ENCODE data around the gene DPY19L2. TPM values are rescaled to one million over a fixed set of nuclear protein-coding genes. Genes with fewer than 3 reads are reported as not detected.
"Not testable (repeated sequence)": the region's sequence is repeated elsewhere in the genome, so short reads cannot be mapped to it uniquely, and the experiment has no call there.

DPY19L2 gene
- total and polyA plus RNA-seq, 2 donors = 2.5 to 20.7 TPM

DNA sequence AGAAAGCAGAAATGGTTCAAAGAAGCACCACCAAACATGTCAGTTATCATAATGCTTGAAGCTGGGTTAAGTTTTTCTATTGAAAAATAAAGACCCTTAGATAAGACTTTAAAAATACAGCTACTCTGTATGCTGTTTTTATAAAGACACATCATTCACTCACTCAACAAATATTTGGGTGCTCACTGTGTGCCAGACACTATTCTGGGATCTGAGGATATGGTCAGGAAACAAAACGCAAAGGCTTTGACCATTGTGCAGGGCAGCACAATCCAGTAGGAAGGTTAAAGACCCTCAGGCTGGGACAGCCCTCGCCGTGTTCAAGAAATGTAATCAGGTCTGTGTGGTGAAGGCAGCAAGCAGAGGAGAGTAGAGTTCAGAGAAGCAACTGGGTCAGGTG lies 38.0 kb upstream of the DPY19L2 start:
- WGBS = over 99% methylated on average over 3 of the region's 3 CpGs
- no peak for DNase-seq (ENCODE audit: low read depth in 6 of 9, low spot score in 9 of 9)

GRCh38 chr12:63699678-63700382 lies 31.5 kb upstream of the DPY19L2 start:
- not testable (repeated sequence) for H3K27ac ChIP-seq (ENCODE audit: low read depth in 1 of 2, low read length in 1 of 2); H3K36me3 ChIP-seq (ENCODE audit: control insufficient read depth in 2 of 2, insufficient read depth in 2 of 2, low read length in 1 of 2); H3K4me1 ChIP-seq (ENCODE audit: control insufficient read depth in 2 of 2, insufficient read depth in 2 of 2, low read length in 2 of 2); H3K9me3 ChIP-seq (ENCODE audit: control insufficient read depth in 2 of 2, insufficient read depth in 1 of 2, low read length in 1 of 2); H3K4me3 ChIP-seq (ENCODE audit: low read length in 2 of 2); H3K27me3 ChIP-seq (ENCODE audit: control insufficient read depth in 2 of 2, insufficient read depth in 1 of 2, low read length in 1 of 2); DNase-seq (ENCODE audit: low read depth in 6 of 9, low spot score in 9 of 9)
- 94% methylated on average over 3 of the region's 3 CpGs for WGBS

More for the DNA sequence above, 38.0 kb upstream of the DPY19L2 start:
- H3K4me3 ChIP-seq (ENCODE audit: low read length in 2 of 2) = no peak overlapping the region
- H3K9me3 ChIP-seq (ENCODE audit: control insufficient read depth in 2 of 2, insufficient read depth in 1 of 2, low read length in 1 of 2) = no peaks in the 10 kb centered on the region
- H3K27ac ChIP-seq (ENCODE audit: low read depth in 1 of 2, low read length in 1 of 2) = no peak overlapping the region
- H3K27me3 ChIP-seq (ENCODE audit: control insufficient read depth in 2 of 2, insufficient read depth in 1 of 2, low read length in 1 of 2) = no peaks in the 10 kb centered on the region
- H3K36me3 ChIP-seq (ENCODE audit: control insufficient read depth in 2 of 2, insufficient read depth in 2 of 2, low read length in 1 of 2) = no peaks in the 10 kb centered on the region
- no peaks in the 10 kb centered on the region for H3K4me1 ChIP-seq (ENCODE audit: control insufficient read depth in 2 of 2, insufficient read depth in 2 of 2, low read length in 2 of 2)

DNA sequence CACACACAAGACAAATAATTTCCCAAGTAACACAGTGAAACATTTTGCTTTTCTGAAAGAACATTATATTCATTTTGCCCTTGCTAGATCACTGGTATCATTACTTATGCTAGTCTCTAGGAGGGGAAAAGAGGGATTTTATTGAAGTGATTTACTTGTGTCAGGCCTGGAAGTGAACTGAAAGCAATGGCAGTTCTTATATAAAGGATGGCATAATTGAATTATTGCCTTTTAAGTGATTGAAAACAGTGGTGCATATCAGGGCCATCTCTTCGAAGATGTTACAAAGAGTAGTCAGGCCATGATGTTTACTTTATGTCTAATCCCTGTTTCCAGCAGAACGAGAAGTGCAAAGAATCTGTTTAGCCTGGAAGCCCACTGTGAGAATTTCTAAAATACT lies 30.7 kb upstream of the DPY19L2 start:
- H3K9me3 ChIP-seq (ENCODE audit: control insufficient read depth in 2 of 2, insufficient read depth in 1 of 2, low read length in 1 of 2); H3K27me3 ChIP-seq (ENCODE audit: control insufficient read depth in 2 of 2, insufficient read depth in 1 of 2, low read length in 1 of 2); H3K27ac ChIP-seq (ENCODE audit: low read depth in 1 of 2, low read length in 1 of 2); H3K4me3 ChIP-seq (ENCODE audit: low read length in 2 of 2); DNase-seq (ENCODE audit: low read depth in 6 of 9, low spot score in 9 of 9); H3K36me3 ChIP-seq (ENCODE audit: control insufficient read depth in 2 of 2, insufficient read depth in 2 of 2, low read length in 1 of 2); H3K4me1 ChIP-seq (ENCODE audit: control insufficient read depth in 2 of 2, insufficient read depth in 2 of 2, low read length in 2 of 2): not testable (repeated sequence)
- 91% methylated on average over 1 of the region's 2 CpGs for WGBS

DNA sequence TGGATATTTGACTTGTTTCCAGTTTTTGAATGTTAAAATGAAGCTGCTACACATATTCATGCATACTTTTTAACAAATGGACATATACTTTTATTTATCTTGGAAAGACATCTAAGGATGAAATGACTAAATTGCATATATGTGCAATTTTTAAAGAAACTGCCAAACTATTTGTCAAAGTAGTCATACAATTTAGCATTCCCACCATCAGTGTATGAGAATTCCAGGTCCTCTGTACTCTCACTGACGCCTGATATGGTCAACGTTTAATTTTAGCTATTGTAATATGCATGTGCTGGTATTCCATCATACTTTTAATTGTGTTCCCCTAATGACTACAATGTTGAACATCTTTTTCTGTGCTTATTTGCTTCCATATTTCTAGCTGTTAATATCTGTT lies 22.5 kb upstream of the DPY19L2 start:
- 97% methylated on average over 2 of the region's 2 CpGs for WGBS
- DNase-seq (ENCODE audit: low read depth in 6 of 9, low spot score in 9 of 9); H3K27me3 ChIP-seq (ENCODE audit: control insufficient read depth in 2 of 2, insufficient read depth in 1 of 2, low read length in 1 of 2); H3K9me3 ChIP-seq (ENCODE audit: control insufficient read depth in 2 of 2, insufficient read depth in 1 of 2, low read length in 1 of 2); H3K27ac ChIP-seq (ENCODE audit: low read depth in 1 of 2, low read length in 1 of 2); H3K36me3 ChIP-seq (ENCODE audit: control insufficient read depth in 2 of 2, insufficient read depth in 2 of 2, low read length in 1 of 2); H3K4me3 ChIP-seq (ENCODE audit: low read length in 2 of 2); H3K4me1 ChIP-seq (ENCODE audit: control insufficient read depth in 2 of 2, insufficient read depth in 2 of 2, low read length in 2 of 2): not testable (repeated sequence)

- not testable (repeated sequence) for H3K4me3 ChIP-seq (ENCODE audit: low read length in 2 of 2); H3K36me3 ChIP-seq (ENCODE audit: control insufficient read depth in 2 of 2, insufficient read depth in 2 of 2, low read length in 1 of 2); H3K9me3 ChIP-seq (ENCODE audit: control insufficient read depth in 2 of 2, insufficient read depth in 1 of 2, low read length in 1 of 2); H3K4me1 ChIP-seq (ENCODE audit: control insufficient read depth in 2 of 2, insufficient read depth in 2 of 2, low read length in 2 of 2); H3K27ac ChIP-seq (ENCODE audit: low read depth in 1 of 2, low read length in 1 of 2); DNase-seq (ENCODE audit: low read depth in 6 of 9, low spot score in 9 of 9); H3K27me3 ChIP-seq (ENCODE audit: control insufficient read depth in 2 of 2, insufficient read depth in 1 of 2, low read length in 1 of 2)
- 93% methylated on average over 1 of the region's 1 CpG for WGBS
Measured at GRCh38 chr12:63689141-63689540, 20.8 kb upstream of the DPY19L2 start.

DNA sequence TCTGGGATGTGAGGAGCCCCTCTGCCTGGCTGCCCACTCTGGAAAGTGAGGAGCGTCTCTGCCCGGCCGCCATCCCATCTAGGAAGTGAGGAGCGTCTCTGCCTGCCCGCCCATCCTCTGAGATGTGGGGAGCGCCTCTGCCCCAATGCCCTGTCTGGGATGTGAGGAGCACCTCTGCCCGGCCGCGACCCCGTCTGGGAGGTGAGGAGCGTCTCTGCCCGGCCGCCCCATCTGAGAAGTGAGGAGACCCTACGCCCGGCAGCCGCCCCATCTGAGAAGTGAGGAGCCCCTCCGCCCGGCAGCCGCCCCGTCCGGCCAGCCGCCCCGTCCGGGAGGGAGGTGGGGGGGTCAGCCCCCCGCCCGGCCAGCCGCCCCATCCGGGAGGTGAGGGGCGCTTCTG lies 18.3 kb upstream of the DPY19L2 start:
- H3K4me1 ChIP-seq (ENCODE audit: control insufficient read depth in 2 of 2, insufficient read depth in 2 of 2, low read length in 2 of 2); H3K27ac ChIP-seq (ENCODE audit: low read depth in 1 of 2, low read length in 1 of 2); H3K4me3 ChIP-seq (ENCODE audit: low read length in 2 of 2); H3K27me3 ChIP-seq (ENCODE audit: control insufficient read depth in 2 of 2, insufficient read depth in 1 of 2, low read length in 1 of 2); H3K9me3 ChIP-seq (ENCODE audit: control insufficient read depth in 2 of 2, insufficient read depth in 1 of 2, low read length in 1 of 2); H3K36me3 ChIP-seq (ENCODE audit: control insufficient read depth in 2 of 2, insufficient read depth in 2 of 2, low read length in 1 of 2); DNase-seq (ENCODE audit: low read depth in 6 of 9, low spot score in 9 of 9): not testable (repeated sequence)
- WGBS = 98% methylated on average over 25 of the region's 29 CpGs

- not testable (repeated sequence) for H3K4me3 ChIP-seq (ENCODE audit: low read length in 2 of 2); H3K9me3 ChIP-seq (ENCODE audit: control insufficient read depth in 2 of 2, insufficient read depth in 1 of 2, low read length in 1 of 2); DNase-seq (ENCODE audit: low read depth in 6 of 9, low spot score in 9 of 9); H3K36me3 ChIP-seq (ENCODE audit: control insufficient read depth in 2 of 2, insufficient read depth in 2 of 2, low read length in 1 of 2); H3K27ac ChIP-seq (ENCODE audit: low read depth in 1 of 2, low read length in 1 of 2); H3K4me1 ChIP-seq (ENCODE audit: control insufficient read depth in 2 of 2, insufficient read depth in 2 of 2, low read length in 2 of 2); H3K27me3 ChIP-seq (ENCODE audit: control insufficient read depth in 2 of 2, insufficient read depth in 1 of 2, low read length in 1 of 2)
- WGBS = 93% methylated on average over 2 of the region's 2 CpGs
Measured at GRCh38 chr12:63685789-63686188, 17.5 kb upstream of the DPY19L2 start.

DNA sequence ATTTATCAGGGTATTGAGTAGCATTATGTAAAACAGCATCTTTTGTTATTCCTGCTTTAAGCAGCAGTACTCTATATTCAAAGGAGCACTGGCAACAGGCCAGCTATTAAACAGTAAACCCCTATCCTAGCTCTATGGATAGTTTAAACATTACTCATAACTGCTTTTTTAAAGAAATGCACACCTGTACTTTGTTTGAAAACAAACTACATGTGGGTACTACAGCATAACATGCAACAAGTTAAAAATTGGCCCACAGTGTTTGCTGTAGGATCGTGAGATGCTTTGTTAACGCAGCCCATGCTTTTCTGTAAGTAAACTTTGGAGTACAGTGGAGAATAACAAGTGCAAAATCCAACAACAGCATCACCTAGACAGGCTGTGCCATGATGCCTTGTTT lies 14.3 kb upstream of the DPY19L2 start:
- not testable (repeated sequence) for DNase-seq (ENCODE audit: low read depth in 6 of 9, low spot score in 9 of 9); H3K9me3 ChIP-seq (ENCODE audit: control insufficient read depth in 2 of 2, insufficient read depth in 1 of 2, low read length in 1 of 2); H3K4me1 ChIP-seq (ENCODE audit: control insufficient read depth in 2 of 2, insufficient read depth in 2 of 2, low read length in 2 of 2); H3K36me3 ChIP-seq (ENCODE audit: control insufficient read depth in 2 of 2, insufficient read depth in 2 of 2, low read length in 1 of 2); H3K27me3 ChIP-seq (ENCODE audit: control insufficient read depth in 2 of 2, insufficient read depth in 1 of 2, low read length in 1 of 2); H3K27ac ChIP-seq (ENCODE audit: low read depth in 1 of 2, low read length in 1 of 2); H3K4me3 ChIP-seq (ENCODE audit: low read length in 2 of 2)
- WGBS = 93% methylated on average over 2 of the region's 2 CpGs

DNA sequence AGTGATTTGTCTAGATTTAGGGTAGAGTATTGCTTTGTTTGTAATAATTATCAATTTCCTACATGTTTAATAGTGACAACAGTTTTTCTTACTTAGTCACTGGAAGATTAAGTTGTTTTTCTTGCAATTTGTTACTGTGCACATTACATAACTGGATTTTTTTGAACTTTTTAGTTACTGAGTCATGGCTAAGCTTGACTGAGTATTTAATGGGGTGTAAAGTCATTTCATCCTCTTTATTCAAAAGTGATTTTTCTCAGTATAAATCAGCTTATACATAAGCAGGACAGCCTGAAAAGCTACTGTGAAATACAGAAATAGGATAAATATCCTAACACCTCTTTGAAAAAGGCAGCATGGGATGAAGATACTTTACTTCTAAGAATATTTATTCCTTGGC lies 12.5 kb upstream of the DPY19L2 start:
- not testable (repeated sequence) for DNase-seq (ENCODE audit: low read depth in 6 of 9, low spot score in 9 of 9); H3K27me3 ChIP-seq (ENCODE audit: control insufficient read depth in 2 of 2, insufficient read depth in 1 of 2, low read length in 1 of 2); H3K4me1 ChIP-seq (ENCODE audit: control insufficient read depth in 2 of 2, insufficient read depth in 2 of 2, low read length in 2 of 2); H3K9me3 ChIP-seq (ENCODE audit: control insufficient read depth in 2 of 2, insufficient read depth in 1 of 2, low read length in 1 of 2); H3K27ac ChIP-seq (ENCODE audit: low read depth in 1 of 2, low read length in 1 of 2); H3K36me3 ChIP-seq (ENCODE audit: control insufficient read depth in 2 of 2, insufficient read depth in 2 of 2, low read length in 1 of 2); H3K4me3 ChIP-seq (ENCODE audit: low read length in 2 of 2)

DNA sequence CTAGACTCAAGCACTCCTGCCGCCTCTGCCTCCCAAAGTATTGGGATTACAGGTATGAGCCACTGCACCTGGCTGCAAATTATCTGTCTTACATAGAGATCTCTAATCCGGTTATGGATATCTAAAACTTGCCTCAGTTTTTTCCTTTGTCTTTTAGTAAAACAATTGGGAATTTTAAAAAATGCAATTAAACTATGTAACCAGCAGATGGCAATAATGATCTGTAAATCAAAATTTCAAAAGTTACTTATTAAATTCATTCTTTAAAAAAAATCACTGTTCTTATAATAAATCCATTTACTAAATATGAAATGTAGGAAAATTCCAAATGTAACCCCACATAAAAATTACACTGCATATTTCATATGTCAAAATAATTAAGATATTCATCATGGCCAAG lies 4.3 kb upstream of the DPY19L2 start:
- H3K4me1 ChIP-seq (ENCODE audit: control insufficient read depth in 2 of 2, insufficient read depth in 2 of 2, low read length in 2 of 2); DNase-seq (ENCODE audit: low read depth in 6 of 9, low spot score in 9 of 9); H3K4me3 ChIP-seq (ENCODE audit: low read length in 2 of 2); H3K27ac ChIP-seq (ENCODE audit: low read depth in 1 of 2, low read length in 1 of 2); H3K9me3 ChIP-seq (ENCODE audit: control insufficient read depth in 2 of 2, insufficient read depth in 1 of 2, low read length in 1 of 2); H3K36me3 ChIP-seq (ENCODE audit: control insufficient read depth in 2 of 2, insufficient read depth in 2 of 2, low read length in 1 of 2): not testable (repeated sequence)
- peaks cover 0 to 14% of the 10 kb centered on the region in 2 donors for H3K27me3 ChIP-seq (ENCODE audit: control insufficient read depth in 2 of 2, insufficient read depth in 1 of 2, low read length in 1 of 2)
- WGBS = 39% methylated on average over 2 of the region's 2 CpGs

All from thymus (tissue), 11 donors.